NOMO-1 treated with DMSO at 0.1 percent for 48 hours (cell line): Measurements from ENCODE around the gene SLC4A1.
"Not testable (repeated sequence)": the region's sequence is repeated elsewhere in the genome, so short reads cannot be mapped to it uniquely, and the experiment has no call there.

Experiments
- DNase-seq: peaks from one replicate; lab custom pipeline; 2025; ENCODE audit not compliant: unreplicated experiment; lab: John Stamatoyannopoulos, UW

The SLC4A1 gene

GRCh38 chr17:44257815-44258760 is 9.8 kb downstream of the SLC4A1 start:
- no peak for DNase-seq

DNA sequence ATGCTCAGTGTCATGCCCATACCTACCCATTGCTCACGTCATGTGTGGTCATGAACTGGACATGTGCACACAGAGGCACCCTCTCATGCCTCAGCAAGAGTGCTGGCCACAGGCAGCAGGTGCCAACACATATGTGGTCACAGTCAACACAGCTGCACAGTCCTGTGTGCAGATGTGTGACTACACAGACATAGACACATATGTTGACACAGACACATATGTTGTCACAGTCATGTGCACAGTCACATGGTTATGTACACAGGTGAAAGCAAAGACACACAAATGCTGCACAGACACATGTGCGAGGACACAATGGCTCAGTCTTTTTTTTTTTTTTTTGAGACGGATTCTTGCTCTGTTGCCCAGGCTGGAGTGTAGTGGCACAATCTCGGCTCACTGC is 11.3 kb downstream of the SLC4A1 start:
- DNase-seq: no peak

GRCh38 chr17:44255915-44256314 is 12.0 kb downstream of the SLC4A1 start:
- DNase-seq: no peak

DNA sequence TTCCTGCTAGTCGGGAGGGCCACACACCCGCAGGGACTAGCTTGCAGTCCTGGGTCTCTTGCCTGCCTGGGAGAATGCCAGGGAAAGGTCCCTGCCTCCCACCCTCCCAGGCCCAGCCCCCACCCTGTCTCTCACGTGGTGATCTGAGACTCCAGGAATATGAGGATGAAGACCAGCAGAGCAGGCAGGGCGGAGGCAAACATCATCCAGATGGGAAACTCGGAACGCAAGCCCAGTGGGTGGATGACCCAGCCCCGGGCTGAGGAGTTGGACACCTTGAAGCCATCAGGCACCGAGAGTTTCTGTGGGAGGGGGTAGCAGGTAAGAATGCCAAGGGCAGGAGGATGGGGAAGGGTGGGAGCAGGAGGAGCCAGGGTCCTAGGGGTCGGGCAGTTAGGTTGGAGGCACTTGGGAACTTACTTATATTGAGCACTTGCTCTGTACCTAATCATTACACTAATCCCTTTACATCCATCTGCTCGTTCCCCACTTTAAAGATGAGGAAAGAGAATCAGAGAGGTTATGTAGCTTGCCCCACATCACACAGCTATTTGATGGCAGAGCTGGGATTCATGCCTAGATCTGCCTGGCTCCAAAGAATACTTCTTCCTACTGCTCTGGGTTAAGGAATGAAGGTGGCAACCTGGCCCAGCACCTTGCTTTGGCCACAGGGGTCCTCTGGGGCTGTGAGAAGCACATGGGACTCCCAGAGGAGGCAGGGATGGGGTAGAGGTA is 13.4 kb downstream of the SLC4A1 start:
- DNase-seq: no peak

DNA sequence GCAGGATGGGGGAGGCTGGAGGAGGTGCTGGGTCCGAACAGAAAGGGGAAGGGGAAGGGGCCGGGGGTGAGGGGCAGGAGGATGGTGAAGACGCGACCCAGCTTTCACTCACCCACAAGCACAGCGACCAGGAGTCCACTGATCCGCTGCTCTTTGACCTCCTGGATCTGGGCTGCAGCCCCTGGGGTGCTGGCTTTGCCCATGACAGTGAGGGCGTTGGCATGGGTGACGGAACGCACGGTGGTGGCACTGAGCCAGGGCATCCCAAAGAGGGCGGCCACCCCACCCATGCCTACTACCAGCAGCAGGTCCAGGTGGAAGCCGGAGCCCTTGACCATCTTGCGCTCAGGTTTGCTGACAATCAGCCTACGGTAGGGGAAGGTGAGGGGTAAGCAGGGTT is 14.9 kb downstream of the SLC4A1 start:
- DNase-seq: no peak

- DNase-seq: no peak
Measured at GRCh38 chr17:44251062-44251461, 16.9 kb downstream of the SLC4A1 start.

GRCh38 chr17:44249501-44250246 is 18.3 kb downstream of the SLC4A1 start:
- DNase-seq: no peak

DNA sequence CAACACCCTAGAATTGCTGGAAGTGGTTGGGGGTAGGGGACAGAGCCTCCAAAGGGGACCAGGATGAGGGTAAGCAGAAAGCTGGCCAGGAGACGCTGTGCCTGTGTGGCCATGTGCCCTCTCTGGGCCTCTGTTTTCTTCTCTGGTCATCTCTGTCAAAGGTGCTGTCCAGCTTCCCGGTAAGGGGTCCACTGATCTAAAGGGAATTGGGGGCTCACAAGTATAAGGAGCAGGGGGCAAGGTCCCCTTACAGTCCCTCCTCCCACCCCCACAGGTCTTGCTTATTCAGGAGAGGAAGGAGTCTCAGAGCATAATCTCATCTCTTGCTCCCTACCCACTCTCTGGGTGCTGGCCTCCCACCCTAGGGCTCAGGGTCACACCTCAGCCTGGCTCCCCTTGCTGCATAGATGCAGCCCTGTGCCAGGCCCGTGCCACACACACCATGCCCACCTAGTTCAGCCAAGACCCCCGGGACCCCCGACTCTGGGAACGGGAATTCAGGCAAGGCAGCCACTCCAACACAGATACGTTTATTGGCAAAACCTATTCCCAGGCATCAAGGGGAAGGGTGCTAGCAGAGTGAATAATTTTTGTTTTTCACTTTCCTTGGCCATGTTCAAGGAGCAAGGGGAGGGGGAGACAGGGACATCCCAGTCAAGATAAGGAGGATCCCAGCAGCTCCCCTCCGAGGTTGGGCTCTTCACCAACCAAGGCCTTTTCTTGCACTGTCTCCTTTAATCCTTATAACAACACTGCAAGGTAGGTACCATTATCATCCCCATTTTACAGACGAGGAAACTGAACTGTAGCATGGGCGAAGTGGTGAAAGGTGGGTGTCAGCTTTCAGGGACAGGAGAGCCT is 19.8 kb downstream of the SLC4A1 start:
- DNase-seq: no peak

- DNase-seq: no peak
Measured at GRCh38 chr17:44247440-44247841, 20.5 kb downstream of the SLC4A1 start.

GRCh38 chr17:44241106-44241624 is 26.8 kb downstream of the SLC4A1 start:
- DNase-seq: peak; percentile 85

- not testable (repeated sequence) for DNase-seq
Measured at GRCh38 chr17:44237886-44238285, 30.0 kb downstream of the SLC4A1 start.

- DNase-seq: no peak
Measured at GRCh38 chr17:44236444-44236991, 31.4 kb downstream of the SLC4A1 start.

GRCh38 chr17:44235583-44235936 is 32.4 kb downstream of the SLC4A1 start:
- no peak for DNase-seq

GRCh38 chr17:44233582-44233981 is 34.4 kb downstream of the SLC4A1 start:
- DNase-seq: no peak

DNA sequence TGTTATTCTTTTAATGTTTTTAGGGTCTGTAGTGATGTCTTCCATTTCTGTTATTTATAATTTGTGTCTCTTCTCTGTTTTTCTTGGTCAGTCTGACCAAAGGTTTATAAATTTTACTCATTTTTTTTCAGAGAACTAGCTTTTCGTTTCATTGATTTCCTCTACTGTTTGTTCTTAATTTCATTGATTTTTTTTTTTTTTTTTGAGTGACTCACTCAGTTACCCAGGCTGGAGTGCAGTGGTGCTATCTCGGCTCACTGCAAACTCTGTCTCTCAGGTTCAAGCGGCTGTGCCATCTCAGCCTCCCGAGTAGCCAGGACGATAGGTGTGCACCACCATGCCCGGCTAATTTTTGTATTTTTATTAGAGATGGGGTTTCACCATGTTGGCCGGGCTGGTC is 35.9 kb downstream of the SLC4A1 start:
- no peak for DNase-seq

- DNase-seq: no peak
Measured at GRCh38 chr17:44230140-44230539, 37.8 kb downstream of the SLC4A1 start.

GRCh38 chr17:44229090-44229489 is 38.8 kb downstream of the SLC4A1 start:
- no peak for DNase-seq

DNA sequence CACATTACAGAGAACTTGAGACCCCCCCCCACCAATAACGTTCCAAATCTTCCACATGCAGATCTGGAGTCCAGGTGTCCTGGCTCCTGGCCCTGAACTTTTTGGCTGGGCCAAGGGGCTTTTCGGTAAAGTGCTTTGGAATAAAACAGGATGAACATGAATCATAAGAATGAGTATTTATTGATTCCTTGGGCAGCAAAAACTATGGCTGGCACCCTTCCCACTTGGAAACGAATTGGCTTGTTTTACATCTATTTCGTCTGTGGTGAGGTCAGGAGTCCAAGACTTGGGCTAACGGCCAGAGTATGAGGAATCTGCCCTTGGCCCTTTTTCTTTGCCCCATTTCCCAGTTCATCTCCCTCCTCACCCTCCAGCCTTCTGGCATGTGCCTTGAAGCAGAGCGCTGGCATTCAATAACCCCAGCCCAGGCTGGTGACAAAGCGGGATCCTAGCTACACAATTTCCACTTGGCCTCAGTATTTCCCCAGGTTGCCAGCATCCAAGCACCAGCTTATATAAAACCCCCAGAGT is 44.3 kb downstream of the SLC4A1 start:
- DNase-seq: no peak

GRCh38 chr17:44222112-44222869 is 45.6 kb downstream of the SLC4A1 start:
- peak; percentile 67 for DNase-seq
